ENCODE data around the gene RRP12. TPM values are rescaled to one million over a fixed set of nuclear protein-coding genes. Genes with fewer than 3 reads are reported as not detected.

The RRP12 gene
- polyA plus RNA-seq, 1 donor from 2014 or later: 9.7 TPM

- Histone ChIP-seq H3K36me3 (ENCODE audit: insufficient read depth, low read length) (no peaks in the 10 kb centered on the region), H3K9ac (ENCODE audit: low read length) (no peak overlapping the region), H3K4me3 (ENCODE audit: low read length) (no peak overlapping the region), H3F3A (ENCODE audit: insufficient read depth, low read length, poor library complexity, severe bottlenecking) (peaks cover 8% of the 10 kb centered on the region), H3K27ac (ENCODE audit: low read length) (no peak overlapping the region), H3K79me2 (replicated peaks; ENCODE audit: insufficient read depth, low read length) (peaks cover 16% of the 10 kb centered on the region), H3K4me2 (ENCODE audit: low read length) (no peak overlapping the region), H3K27me3 (ENCODE audit: insufficient read depth, low read depth, low read length) (peaks cover 15% of the 10 kb centered on the region), H4K20me1 (ENCODE audit: insufficient read depth) (no peaks in the 10 kb centered on the region), H3K9me2 (ENCODE audit: insufficient read depth, low read length) (no peaks in the 10 kb centered on the region), H2AFZ (ENCODE audit: low read depth, low read length) (no peak overlapping the region), H3K9me3 (ENCODE audit: low read length) (no peaks in the 10 kb centered on the region)
- TF ChIP-seq MXI1 (conservative IDR thresholded peaks at IDR 0.05; ENCODE audit: poor library complexity, severe bottlenecking) (no peak), RAD21 (conservative IDR thresholded peaks at IDR 0.05) (no peak), POLR2AphosphoS5 (IDR thresholded peaks at IDR 0.05) (no peak), REST (IDR thresholded peaks at IDR 0.05; ENCODE audit: borderline replicate concordance) (no peak)
Observed at GRCh38 chr10:97327348-97328294, 73.5 kb downstream of the RRP12 start.

GRCh38 chr10:97325754-97326153 is 75.4 kb downstream of the RRP12 start:
- H3K4me2 ChIP-seq (ENCODE audit: low read length): peak overlapping the region; percentile 90
- H3K27ac ChIP-seq (ENCODE audit: low read length): peak overlapping the region; percentile 95
- no peaks in the 10 kb centered on the region for H3K9me2 ChIP-seq (ENCODE audit: insufficient read depth, low read length)
- no peaks in the 10 kb centered on the region for H4K20me1 ChIP-seq (ENCODE audit: insufficient read depth)
- peak overlapping the region; percentile 61 for H3K4me3 ChIP-seq (ENCODE audit: low read length)
- H3F3A ChIP-seq (ENCODE audit: insufficient read depth, low read length, poor library complexity, severe bottlenecking): peaks cover 8% of the 10 kb centered on the region
- peaks cover 1% of the 10 kb centered on the region for H3K79me2 ChIP-seq (replicated peaks; ENCODE audit: insufficient read depth, low read length)
- no peaks in the 10 kb centered on the region for H3K27me3 ChIP-seq (ENCODE audit: insufficient read depth, low read depth, low read length)
- H3K9ac ChIP-seq (ENCODE audit: low read length): peak overlapping the region; percentile 67
- H3K9me3 ChIP-seq (ENCODE audit: low read length): no peaks in the 10 kb centered on the region
- no peak overlapping the region for H2AFZ ChIP-seq (ENCODE audit: low read depth, low read length)
- TF ChIP-seq SMC3 (conservative IDR thresholded peaks at IDR 0.05; ENCODE audit: poor library complexity) (peak; percentile 24), MXI1 (conservative IDR thresholded peaks at IDR 0.05; ENCODE audit: poor library complexity, severe bottlenecking) (peak; percentile 36), REST (IDR thresholded peaks at IDR 0.05; ENCODE audit: borderline replicate concordance) (peak; percentile 65), POLR2AphosphoS5 (IDR thresholded peaks at IDR 0.05) (peak; percentile 85), RAD21 (conservative IDR thresholded peaks at IDR 0.05) (peak; percentile 40), CTCF (IDR thresholded peaks at IDR 0.05; ENCODE audit: poor library complexity, severe bottlenecking) (peak; percentile 8), TAF1 (IDR thresholded peaks at IDR 0.05; ENCODE audit: low read depth) (peak; percentile 50), EZH2 (IDR thresholded peaks at IDR 0.05; ENCODE audit: borderline replicate concordance, insufficient read depth, low read length, poor library complexity, severe bottlenecking) (no peak), EP300 (conservative IDR thresholded peaks at IDR 0.05; ENCODE audit: poor library complexity, severe bottlenecking) (peak; percentile 66)
- no peaks in the 10 kb centered on the region for H3K36me3 ChIP-seq (ENCODE audit: insufficient read depth, low read length)

All from neural cell (in vitro differentiated cells).